GM21825 (cell line): ENCODE data around the gene ATXN3.

Experiments
- ATAC-seq: cut with Tn5 transposase; IDR thresholded peaks from one replicate; pipeline ENCODE4 v1.9.1; 2021; ENCODE audit warnings: mild to moderate bottlenecking, moderate library complexity; ENCODE audit not compliant: unreplicated experiment

Gene ATXN3

GRCh38 chr14:92106143-92106926, at the start of gene ATXN3:
TSS of gene ATXN3 (minus strand) at chr14:92106582. CDS start at chr14:92106552, 30 bp downstream.
- ATAC-seq, result peak; percentile 80

GRCh38 chr14:92154283-92154942, 48.0 kb upstream of the ATXN3 start:
- ATAC-seq, result no peak

DNA sequence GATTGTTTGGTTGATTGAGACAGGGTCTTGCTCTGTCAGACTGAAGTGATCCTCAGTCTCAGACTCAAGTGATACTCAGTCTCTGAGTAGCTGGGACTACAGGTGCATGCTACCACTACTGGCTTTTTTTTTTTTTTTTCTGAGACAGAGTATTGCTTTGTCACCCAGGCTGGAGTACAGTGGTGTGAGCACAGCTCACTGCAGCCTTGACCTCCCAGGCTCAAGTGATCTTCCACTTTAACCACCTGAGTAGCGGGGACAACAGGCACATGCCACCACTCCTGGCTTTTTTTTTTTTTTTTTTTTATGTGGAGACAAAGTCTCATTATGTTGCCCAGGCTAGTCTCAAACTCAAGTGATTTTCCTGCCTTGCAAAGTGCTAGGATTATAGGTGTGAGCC, 47.2 kb upstream of the ATXN3 start:
- no peak for ATAC-seq

- ATAC-seq, result no peak
Measured at GRCh38 chr14:92144708-92145107, 38.3 kb upstream of the ATXN3 start.

- ATAC-seq, result no peak
Measured at GRCh38 chr14:92143962-92144361, 37.6 kb upstream of the ATXN3 start.

DNA sequence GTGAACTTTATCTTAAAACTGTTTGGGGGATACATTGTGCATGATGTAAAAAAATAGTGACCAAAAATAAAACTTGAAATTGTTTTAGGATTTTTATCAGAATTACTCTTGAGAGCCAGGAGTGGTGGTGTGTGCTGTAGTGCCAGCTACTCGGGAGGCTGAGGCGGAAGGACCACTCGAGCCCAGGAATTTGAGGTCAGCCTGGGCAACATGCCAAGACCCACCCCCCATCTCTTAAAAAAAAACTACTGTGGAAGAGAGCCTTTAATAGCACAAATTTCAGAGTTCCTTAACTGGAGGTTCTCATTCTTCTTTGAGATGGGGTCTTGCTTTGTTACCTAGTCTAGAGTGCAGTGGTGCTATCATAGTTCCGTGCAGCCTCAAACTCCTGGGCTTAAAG, 36.9 kb upstream of the ATXN3 start:
- no peak for ATAC-seq

DNA sequence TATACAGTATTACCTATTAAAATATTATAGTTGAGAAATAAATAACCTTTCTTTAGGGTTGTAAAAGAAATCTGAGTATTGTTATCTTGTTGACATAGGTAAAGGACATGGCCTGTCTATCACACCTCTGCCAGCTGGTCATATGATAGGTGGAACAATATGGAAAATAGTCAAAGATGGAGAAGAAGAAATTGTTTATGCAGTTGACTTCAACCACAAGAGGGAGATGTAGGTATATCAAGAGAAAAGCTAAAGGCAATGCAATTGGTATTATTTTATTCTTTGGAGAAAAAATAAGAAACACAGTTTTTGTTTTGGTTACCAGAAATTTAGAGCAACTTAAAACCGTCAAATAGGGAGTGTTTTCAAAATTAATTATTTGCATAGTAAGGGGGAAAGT, 28.9 kb upstream of the ATXN3 start:
- ATAC-seq, result no peak

- ATAC-seq, result no peak
Measured at GRCh38 chr14:92134456-92134855, 28.1 kb upstream of the ATXN3 start.

- no peak for ATAC-seq
Measured at GRCh38 chr14:92122761-92123160, 16.4 kb upstream of the ATXN3 start.

- ATAC-seq, result peak; percentile 3
Measured at GRCh38 chr14:92122351-92122677, 15.9 kb upstream of the ATXN3 start.

DNA sequence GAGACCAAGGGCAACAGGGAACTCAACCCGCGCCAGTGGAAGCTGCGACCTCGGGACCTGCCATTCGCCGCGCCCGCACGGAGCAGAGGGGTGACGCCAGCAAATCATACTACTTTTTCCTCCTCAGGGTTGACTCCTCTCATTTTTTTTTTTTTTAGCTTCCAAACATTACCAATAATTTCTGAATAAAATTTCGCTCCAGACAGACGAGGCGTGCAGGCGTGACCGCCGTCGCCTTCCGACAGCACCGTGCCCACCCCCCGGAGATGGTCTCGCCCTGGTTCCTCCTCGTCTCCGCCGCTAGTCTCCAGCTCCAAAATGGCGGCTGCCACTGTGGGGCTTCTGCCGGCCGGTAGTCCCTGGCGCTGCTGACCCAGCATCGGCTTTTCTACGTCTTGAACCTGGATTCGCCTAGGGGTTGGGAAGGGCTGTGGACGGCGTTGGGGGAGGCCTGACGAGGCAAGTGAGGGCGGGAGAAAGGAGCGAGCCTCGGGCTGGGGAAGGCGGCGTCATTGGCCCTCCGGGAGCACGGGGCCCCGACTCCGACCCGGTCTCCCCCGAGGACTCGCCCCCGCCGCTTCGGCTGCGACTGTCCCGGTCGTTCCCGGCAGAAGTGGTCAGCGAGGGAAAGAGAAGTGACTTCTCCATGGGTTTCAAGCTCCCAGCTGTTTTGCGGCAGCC, 15.4 kb upstream of the ATXN3 start, which contains the start of the genes CPSF2 and NDUFB1:
TSS of gene CPSF2 (plus strand) at position 300 of the 681 bp plus-strand sequence. CDS start 9,016 bp downstream, outside the sequence.
TSS of gene NDUFB1 (minus strand) at position 37 of the 681 bp plus-strand sequence. CDS start 4,069 bp downstream, outside the sequence.
- ATAC-seq, result peak; percentile 89

GRCh38 chr14:92121207-92121669, 14.9 kb upstream of the ATXN3 start:
- ATAC-seq, result peak; percentile 26

DNA sequence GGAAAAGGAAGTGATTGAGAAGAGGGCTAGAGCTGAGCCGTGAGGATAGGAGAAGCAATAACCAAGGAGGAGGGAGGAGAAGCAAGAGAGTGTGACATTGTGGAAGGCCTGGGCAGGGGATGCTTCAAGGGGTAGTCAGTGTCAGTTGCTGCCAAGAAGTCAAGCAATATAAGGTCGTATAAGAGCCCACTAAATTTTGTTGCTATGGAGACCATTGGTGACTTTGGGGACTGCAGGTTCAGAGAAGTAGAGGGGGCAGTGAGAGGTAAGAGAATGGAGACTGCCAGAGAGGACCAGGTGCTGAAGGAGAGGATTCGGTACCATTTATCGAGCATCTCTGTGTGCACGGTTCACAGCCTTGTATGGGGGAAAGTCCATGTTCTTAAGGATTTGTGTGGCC, 3.1 kb upstream of the ATXN3 start:
- ATAC-seq, result no peak

DNA sequence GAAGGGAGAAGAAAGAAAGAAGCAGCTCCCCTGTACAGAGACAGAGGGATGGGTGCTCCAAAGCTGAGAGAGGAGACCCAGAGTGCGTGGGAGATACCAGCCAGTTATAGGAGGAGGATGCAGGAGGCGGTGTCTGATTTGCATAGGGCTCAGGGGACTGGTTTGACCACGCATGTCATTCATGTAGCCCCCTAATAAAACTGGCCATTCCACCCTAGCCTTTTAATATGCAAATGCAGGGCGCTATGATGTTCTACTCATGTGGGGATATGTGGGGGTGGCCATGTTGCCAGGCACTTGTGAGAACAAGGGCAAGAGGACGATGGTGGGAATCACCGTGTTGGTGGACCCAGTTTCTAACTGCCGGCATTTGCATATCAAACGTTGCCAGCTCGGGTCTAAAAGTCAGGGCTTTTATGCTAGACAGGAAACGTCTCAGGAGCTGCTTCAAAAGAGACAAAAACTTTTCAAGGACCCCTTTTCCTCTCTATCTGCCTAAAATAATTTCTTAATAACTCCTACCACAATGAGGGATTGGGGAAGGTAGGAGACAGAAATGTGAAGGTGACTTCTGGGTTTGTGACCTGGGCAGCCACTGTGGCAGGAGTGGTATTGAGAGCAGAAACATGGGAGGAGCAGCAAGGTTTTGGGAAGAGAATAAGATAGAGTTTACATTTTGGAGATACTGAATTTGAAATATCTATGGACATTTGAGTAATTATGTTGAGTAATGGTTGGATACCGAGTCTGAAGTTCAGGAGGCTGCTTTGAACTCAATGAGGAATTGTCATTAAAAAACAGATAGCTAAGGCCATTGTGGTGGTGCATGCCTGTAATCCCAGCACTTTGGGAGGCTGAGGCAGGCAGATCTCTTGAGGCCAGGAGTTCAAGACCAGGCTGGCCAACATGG, 2.2 kb upstream of the ATXN3 start:
- no peak for ATAC-seq

DNA sequence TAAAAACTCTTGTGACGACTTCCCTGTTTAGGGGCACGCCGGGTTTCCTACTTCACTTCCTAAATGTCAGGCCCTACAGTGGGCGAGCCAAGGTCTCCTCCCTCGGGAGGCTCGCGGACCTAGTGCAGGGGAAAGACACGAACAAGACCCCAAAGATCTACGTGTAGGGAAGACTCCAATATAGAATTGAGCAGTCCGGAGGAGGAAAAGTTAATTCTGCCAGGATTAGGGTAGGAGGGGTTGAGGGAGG, 564 bp downstream of the ATXN3 start:
- ATAC-seq, result peak; percentile 9

GRCh38 chr14:92105073-92105892, 1.1 kb downstream of the ATXN3 start:
- ATAC-seq, result no peak

GRCh38 chr14:92103363-92103989, 2.9 kb downstream of the ATXN3 start:
- ATAC-seq, result no peak

GRCh38 chr14:92099802-92100201, 6.6 kb downstream of the ATXN3 start:
- ATAC-seq, result no peak

DNA sequence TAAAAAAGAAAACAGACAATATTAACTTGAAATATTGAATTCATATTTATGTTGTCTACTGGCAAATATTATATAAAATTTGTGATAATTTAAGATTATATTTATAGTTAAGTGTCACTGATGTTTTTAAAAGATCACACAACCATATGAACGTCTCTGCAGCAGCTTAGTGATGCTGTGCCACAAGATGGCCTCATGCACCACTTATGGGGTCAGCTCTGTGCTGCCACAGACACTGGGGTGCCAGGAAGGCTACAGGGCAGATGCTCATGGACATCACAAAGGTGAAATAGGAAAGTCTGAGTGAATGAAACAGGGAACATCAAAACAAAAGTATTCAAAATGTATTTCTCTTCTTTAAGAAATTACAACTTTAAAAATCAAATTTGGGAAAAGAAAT, 13.1 kb downstream of the ATXN3 start:
- no peak for ATAC-seq

- no peak for ATAC-seq
Measured at GRCh38 chr14:92088494-92088893, 17.9 kb downstream of the ATXN3 start.
